ENCODE data around the gene APOOL.

DNA sequence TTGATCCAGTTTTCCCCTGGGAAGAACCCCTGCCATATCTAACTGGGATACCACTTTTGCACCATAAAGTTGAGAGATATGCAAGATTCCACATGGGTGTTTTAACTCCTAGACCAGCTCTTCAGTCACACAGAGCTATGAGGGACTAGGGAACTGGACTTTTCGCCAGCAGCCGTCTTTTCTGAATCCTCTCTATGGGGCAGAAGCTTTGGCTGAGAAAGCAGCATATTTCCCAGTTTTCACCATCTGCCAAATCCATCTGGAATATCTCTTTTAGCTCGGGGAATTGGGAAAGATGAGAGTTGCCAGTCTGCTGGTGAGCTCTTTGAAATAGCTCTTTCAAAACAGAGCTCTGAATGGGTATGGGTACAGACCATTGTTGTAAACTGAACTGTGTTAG lies 20.9 kb downstream of the APOOL start:
- TF ChIP-seq CTCF (conservative IDR thresholded peaks at IDR 0.05) = no peak
- TF ChIP-seq ZFX (IDR thresholded peaks at IDR 0.05) = no peak

Measured in C4-2B (cell line).